GM21447 (cell line): Measurements from ENCODE around the gene CCT8L2.
"Not testable (repeated sequence)": the region's sequence is repeated elsewhere in the genome, so short reads cannot be mapped to it uniquely, and the experiment has no call there.

ENCODE experiments used
- ATAC-seq: cut with Tn5 transposase; IDR thresholded peaks from one replicate; pipeline ENCODE4 v1.9.1; 2021; ENCODE audit not compliant: unreplicated experiment

The CCT8L2 gene, protein sequence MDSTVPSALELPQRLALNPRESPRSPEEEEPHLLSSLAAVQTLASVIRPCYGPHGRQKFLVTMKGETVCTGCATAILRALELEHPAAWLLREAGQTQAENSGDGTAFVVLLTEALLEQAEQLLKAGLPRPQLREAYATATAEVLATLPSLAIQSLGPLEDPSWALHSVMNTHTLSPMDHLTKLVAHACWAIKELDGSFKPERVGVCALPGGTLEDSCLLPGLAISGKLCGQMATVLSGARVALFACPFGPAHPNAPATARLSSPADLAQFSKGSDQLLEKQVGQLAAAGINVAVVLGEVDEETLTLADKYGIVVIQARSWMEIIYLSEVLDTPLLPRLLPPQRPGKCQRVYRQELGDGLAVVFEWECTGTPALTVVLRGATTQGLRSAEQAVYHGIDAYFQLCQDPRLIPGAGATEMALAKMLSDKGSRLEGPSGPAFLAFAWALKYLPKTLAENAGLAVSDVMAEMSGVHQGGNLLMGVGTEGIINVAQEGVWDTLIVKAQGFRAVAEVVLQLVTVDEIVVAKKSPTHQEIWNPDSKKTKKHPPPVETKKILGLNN

DNA sequence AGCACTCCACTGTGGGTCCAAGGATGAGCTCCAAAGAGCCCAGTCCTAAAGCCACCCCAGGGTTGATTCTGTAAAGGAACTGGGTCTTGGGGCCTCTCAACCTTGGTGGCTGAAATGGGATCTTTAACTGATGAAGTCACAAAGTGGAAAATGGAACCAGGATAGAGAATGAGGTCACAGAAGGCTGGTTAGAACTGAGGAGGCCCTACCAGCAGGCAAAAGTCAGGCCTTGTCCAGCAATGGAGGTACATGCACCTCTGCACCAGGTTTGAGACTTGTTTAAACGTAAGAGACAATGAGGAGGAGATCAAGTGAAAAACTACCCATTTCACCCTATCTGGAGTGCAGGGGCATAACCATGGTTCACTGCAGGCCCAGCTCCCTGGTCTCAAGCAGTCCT lies at the start of gene CCT8L2:
Gene CCT8L2, minus strand, starts transcription at position 101 of the 400 bp plus-strand sequence. CDS start 260 bp downstream, outside the sequence.
- not testable (repeated sequence) for ATAC-seq

DNA sequence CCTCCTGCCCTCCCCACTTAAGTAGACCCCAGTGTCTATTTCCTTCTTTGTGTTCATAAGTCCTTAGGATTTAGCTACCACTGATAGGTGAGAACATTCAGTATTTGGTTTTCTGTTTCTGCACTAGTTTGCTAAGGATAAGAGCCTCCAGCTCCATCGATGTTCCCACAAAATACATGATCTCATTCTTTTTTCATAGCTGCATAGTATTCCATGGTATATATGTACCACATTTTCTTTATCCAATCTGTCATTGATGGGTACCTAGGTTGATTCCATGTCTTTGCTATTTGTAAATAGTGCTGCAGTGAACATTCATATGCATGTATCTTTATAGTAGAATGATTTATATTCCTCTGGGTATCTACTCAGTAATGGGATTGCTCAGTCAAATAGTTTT lies 42.8 kb upstream of the CCT8L2 start:
- not testable (repeated sequence) for ATAC-seq

DNA sequence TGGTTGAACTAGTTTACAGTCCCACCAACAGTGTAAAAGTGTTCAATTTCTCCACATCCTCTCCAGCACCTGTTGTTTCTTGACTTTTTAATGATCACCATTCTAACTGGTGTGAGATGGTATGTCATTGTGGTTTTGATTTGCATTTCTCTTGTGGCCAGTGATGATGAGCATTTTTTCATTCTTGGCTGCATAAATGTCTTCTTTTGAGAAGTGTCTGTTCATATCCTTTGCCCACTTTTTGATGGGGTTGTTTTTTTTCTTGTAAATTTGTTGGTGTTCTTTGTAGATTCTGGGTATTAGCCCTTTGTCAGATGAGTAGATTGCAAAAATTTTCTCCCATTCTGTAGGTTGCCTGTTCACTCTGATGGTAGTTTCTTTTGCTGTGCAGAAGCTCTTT lies 41.5 kb upstream of the CCT8L2 start:
- ATAC-seq, result not testable (repeated sequence)

DNA sequence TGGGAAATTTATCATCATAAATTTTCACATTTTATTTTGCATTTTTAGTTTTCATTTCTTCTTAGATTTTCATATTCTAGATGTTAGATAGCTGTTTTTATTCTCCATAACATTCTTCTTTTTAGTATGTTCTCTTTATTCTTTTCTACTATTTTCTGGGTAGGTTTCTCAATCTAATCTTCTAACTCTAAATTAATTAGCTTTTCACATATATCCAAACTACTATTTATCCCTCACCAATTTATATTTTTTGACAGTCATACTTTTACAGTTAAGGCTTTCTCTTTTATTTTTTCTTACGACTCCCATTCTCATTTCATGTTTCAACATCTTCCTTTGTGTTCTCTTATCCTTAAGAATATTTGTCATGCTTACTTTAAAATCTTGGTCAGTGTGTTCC lies 35.9 kb upstream of the CCT8L2 start:
- not testable (repeated sequence) for ATAC-seq

DNA sequence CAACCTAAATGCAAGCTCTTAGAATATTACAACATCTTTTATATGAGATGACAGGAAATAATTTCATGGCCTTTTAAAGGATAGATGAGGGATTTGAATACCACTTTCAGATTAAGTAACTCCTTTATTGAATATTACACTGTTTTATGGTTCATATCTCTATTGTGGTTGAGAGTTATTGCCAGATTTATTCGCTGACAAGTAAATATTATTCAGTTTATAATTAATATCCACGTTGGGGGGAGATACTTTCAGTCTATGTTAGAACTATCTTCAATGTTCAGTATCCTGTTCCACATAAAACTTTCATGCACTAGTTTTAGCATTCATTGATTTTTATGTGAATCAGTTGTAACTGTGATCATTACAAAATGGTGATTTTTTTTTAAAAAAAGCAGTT lies 32.4 kb upstream of the CCT8L2 start:
- ATAC-seq, result not testable (repeated sequence)

DNA sequence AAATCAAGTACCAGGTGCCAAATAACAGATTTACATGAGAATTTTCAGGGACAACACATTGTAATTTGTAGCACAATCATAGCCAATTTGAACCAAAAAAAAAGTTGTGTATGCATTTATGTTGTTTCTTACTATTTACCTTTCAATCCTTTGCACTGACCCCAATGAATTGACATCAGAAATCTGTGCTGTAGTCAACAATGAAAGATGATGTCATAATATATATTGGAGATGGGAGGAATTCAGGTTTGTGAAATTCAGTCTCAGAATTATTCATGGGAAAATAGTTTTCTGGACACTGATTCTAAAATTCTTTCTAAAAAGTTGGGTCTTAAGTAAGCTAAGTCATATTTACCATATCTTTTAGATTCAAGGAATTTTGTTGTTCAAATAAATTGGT lies 31.0 kb upstream of the CCT8L2 start:
- not testable (repeated sequence) for ATAC-seq

DNA sequence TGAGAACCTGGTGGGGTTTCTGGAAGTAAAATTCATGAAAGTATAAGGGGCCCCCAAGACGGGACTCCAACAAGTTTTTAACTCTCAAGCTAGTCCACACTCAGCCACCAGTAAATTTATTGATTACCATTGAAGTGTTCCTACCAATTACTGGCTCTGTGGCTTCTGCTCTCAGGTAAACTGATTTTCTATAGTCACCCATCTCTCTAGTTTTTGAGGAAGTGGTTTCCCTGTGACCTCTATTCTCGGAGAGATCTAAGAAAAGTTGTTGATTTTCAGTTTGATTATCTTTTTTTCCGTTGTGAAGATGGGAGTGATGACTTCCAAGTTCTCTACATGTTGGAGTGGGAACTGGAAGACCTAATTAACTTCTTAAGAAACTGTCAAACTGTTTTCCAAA lies 24.9 kb upstream of the CCT8L2 start:
- not testable (repeated sequence) for ATAC-seq

DNA sequence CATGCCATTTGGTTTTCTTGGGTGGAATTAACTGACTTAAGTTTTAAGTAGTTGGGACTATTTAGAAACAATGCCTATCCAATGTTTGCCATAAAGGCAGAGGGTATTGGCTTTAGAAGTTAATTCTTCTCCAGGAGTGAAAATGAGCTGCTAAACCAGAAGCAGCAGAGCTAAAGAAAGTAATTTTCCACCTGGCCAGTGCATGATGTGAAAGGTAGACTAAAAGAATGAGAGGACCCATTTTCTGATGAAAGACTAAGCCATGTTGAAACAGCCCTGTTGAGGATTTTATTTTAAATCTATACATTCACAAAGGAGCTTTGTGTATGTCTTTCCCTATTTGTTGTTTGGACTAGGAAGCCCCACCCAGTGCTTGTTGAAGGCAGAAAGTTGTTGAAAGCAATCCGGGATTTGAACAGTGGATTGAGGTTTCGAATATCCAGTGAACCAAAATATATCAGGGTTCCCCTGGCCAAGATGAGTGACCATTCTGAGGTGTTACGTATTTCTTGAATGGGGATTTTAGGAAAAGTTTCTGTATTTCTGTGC lies 23.9 kb upstream of the CCT8L2 start:
- ATAC-seq, result not testable (repeated sequence)

DNA sequence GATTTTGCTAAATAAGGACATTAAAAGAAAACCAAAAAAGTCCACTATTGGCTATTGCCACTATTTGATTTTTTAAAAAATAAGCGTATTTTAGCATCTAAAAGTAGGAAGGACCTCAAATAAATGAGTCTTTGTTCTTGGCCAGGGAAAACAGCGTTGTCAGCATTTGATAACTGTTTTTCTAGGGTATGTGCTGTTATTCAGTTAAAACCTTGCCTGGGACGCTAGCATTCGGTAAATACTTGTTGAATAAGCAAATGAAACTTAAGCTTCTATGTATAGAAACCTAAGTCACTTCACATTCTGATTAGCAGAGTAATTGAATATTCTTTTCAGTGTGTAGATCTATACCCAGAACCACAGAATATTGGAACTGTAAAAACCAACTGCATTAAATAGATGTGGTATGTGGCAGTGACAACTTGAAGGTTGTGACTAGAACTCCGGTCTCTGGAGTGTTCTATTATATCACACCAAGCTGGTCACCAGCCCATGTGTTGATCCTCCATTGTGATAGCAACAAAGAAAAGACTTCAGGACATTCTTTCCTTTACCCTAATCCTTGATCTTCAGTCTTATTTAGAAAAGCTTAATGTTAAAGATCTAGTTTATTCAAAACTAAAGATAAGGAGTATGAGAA lies 23.1 kb upstream of the CCT8L2 start:
- not testable (repeated sequence) for ATAC-seq

DNA sequence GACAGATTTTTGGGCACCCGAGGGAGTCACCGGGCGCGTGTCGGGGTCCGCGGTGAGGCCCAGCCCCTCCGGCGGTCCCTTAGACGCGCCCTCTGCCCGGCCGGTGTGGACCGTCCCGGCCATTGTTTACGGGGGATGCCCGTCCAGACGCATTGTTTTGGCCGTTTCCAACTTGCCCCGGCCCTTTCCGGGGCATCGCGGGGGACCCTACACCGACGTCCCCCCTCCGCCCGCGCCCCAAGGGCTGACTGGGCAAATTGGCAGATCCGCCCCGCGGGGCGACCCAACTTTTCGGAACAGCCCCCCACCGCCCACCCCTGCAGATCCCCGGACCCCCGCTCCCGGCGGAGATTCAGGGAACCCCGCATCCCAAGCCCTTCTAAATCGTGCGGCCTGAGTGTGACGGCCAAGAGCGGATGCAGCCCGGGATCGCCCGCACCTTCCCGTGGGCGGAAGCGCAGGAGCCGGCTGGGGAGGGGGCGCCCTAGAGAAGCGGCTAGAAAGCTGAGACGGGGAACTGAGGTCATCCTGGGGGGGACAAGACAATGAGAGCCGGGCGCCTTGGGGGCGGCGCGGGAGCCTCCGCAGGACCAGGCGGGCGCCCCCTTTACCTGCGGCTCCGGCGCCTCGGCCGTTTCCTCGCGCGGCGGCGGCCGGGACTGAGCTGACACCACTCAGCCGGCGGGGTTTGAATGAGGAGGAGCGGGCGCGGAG lies 17.1 kb upstream of the CCT8L2 start:
- no peak for ATAC-seq

DNA sequence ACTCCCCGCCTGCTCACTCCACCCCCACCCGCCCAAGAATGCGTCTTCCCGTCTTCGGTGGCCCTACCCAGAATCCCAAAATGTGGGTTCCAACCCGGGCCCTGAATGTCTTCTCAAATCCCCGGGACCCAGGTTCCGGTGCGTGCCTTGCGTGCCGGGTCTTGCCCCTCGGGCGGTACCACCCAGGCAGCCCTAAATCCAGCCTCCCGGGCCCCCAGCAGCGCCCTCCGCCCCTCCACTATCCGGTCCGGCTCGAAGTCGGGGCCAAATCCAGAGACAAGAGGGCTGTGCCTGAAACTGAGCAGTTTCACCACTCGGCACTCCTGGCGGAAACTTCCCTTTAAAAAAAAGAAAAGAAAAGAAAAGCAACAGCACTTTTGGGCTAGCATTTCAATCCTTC lies 16.3 kb upstream of the CCT8L2 start:
- ATAC-seq, result no peak

DNA sequence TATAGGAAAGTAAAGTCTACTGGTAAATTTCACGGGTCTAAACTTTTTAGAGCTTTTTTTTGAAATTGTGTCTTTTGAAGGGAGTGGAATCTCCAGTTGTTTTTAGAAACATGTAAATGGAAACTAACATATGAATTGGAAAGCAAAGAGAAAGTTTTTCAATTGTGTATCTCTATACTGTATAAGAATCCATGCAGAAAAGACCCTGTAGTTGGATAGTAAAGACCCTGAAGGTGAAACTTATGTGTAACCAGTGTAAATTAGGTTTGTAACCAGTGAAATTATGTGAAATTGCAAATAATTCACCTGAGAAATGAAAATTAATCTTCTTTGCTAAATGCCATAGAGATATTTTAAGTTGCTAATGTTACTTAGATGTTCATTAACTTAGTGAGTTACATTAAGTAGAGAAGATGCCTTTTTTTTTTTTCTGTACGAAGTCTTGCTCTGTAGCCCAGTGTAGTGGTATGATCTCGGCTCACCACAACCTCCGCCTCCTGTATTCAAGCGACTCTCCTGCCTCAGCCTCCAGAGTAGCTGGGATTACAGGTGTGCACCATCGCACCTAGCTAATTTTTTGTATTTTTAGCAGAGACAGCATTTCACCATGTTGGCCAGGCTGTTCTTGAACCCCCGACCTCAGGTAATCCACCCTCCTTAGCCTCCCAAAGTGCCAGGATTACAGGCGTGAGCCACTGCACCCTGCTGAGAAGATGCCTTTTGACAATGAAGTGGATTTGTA lies 11.8 kb upstream of the CCT8L2 start:
- ATAC-seq, result not testable (repeated sequence)

DNA sequence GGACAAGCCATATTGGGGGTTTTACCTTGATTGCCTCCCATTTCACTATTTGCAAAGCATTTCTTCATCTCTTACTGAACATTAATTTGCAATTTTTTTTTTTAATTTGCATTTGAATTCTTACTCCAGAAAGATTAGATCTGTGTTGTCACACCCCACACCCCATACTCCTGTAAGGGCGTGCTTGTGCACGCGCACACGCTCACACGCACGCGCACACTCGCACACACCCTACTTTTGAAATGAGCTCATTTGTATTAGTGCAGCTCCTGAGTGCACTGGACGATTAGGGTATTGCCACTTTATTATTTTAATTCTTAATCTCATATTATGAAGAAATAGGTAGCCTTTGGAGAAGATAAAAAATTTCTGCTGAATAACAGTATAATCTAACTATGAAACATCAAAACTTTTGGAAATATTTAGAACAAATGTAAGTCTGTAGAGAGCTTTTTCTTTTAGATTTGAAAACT lies 11.2 kb upstream of the CCT8L2 start:
- not testable (repeated sequence) for ATAC-seq

DNA sequence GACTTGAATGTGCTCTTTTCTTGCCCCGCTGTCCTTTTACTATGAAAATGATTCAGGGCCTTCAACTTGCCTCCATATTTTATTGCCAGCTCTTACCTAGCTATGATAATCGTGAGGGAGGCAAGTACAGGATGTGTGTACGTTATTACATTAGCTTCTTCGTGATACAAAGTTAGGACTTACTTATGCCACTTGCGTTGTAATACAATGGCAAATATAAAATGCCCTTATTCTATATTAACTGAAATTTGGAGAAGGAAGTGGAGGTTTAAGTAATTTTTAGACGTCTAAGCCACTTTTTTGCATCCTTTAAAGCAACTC lies 10.8 kb upstream of the CCT8L2 start:
- ATAC-seq, result no peak

DNA sequence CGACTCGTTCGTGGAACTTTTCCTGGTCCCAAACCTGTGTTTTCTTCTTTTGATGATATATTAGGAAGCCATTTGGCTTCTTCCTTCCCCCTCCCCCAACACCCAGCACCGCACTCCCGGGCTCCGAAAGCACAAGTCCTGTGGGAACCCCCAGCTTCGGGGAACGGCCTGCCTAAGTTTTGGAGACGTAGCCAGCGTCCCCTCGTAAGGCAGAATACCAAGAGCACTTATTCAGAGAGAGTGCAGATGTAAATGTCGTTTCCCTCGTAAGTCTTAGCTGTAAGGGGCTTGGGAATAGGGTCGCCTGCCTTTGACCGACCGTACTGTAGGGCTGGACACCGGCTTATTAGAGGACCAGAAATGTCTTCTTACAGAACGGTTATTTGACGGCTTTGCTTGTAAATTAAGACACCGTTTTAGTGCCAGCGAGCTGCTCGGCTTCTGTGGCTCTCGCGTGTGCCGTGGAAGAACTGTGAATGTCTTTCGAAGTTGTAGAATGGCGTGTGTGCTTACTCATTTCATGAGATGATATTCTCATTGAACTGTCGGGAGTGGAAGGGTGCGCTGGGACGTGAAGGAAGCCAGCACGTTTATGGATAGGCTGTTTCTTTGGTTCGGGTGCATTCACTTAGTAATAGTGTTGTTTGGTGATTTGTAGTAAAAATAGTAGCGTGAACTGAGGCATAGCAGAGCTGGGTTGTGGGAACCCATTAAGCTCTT lies 10.3 kb upstream of the CCT8L2 start:
- ATAC-seq, result not testable (repeated sequence)

DNA sequence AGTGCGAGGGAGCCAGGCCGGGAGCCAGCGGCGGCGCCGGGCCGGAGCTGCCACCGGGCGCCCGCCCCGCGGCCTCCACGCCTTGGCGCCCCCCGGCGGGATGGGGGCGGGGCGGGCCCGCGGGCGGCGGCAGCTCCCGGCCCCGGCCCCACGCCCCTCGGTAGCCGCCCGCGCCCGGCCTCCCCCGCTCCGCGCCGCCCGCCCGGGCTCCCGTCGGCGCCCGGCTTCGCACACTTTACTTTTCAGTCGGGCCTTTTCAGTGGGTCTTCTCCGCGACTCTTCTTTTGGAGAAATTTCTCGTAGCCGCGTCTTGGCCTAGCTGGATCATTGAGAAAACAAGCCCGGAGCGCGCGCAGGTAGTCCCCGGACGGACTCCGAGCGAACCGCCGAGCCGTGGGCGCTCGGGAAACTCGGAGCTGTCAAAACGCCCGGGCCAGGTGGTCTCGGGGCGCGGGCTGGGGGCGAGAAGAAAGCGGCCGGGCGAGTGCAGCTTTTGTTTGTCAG lies 9.7 kb upstream of the CCT8L2 start:
- ATAC-seq, result not testable (repeated sequence)

DNA sequence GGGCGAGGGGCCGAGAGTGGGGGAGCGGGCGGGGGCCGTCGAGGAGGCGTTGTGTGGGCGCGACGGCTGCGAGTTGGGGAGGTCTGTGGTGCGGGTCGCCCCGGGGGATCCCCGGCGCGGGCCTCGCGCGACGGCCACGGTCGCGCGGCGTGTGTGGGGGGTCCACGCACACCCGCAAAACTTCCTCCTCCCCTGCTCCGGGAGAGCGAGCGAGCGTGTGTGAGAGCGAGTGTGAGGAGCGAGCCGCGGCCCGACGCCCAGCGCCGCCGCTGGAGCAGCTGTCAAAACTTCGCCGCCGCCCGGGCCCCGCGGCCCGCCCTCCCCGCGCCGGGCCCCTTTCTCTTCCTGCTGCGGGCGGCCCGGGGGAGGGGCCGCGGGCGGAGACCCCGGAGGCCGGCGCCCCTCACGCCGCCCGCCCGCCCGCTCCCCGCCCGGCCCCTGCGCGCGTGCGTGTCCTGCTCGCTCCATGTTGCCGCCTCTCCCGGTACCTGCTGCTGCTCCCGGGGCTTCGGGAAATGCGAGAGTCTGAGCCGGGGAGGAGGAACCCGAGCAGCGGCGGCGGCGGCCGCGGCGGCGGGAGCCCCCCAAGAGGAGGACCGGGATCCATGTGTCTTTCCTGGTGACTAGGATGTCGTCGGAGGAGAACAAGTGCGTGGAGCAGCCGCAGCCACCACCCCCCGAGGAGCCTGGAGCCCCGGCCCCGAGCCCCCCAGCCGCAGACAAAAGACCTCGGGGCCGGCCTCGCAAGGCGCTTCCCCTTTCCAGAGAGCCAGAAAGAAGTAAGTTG lies 9.0 kb upstream of the CCT8L2 start:
- ATAC-seq, result no peak

DNA sequence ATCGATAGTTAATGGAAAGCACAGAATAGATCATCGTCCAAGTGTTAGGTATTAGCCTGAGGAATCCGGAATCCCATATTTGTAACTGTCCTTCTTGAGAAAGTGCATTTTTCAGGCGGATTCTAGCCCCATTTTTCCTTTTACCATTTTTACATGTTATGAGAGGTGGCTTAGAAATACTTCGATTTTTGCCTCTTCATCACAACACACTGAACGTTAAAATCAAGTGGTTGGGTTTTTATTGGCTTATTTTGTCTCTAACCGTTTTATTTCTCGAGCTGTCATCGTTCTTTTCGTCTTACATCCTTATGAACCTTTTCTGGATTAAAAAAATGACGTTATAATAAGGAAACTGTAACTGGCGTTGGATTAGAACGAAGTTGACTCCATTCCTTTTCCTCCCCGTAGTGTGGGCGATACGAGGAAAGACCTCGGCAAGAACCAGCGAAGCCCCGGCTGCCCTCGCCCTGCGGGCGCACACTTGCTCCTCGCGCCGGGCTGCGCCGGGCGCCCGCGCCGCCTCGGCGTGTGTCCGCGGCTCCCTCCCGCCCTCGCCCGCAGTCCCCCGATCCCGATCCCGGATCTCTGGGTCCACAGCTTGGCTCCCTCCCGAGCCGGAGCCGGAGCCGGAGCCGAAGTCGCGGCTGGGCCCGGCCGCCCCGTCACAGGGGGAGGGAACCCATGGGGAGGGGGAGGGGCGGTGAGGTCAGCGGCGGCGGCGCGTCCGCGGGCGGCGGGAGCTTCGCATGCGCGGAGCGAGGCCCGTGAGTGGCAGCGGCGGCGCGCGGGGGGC lies 8.2 kb upstream of the CCT8L2 start:
- ATAC-seq, result not testable (repeated sequence)
